D341Med (cell line): ENCODE data around the gene MANBA.

Source experiments
- DNase-seq: peaks from one replicate; pipeline ENCODE4 v3.0.0; 2012; ENCODE audit warnings: low spot score

The MANBA gene

GRCh38 chr4:102592256-102592655 lies 168.5 kb downstream of the MANBA start:
- no peak for DNase-seq

- no peak for DNase-seq
These were observed 171.0 kb downstream of the MANBA start for GRCh38 chr4:102589743-102590142.

GRCh38 chr4:102586644-102587021 lies 174.1 kb downstream of the MANBA start:
- no peak for DNase-seq

GRCh38 chr4:102586002-102586643 lies 174.6 kb downstream of the MANBA start:
- no peak for DNase-seq

- DNase-seq: no peak
These were observed 175.4 kb downstream of the MANBA start for GRCh38 chr4:102585329-102585728.

GRCh38 chr4:102584091-102584490 lies 176.7 kb downstream of the MANBA start:
- no peak for DNase-seq
